Measurements from ENCODE around the gene RDX.

Gene RDX

GRCh38 chr11:110147962-110148709 lies 148.3 kb downstream of the RDX start:
- ChIA-PET CTCF (interaction anchor here (1.0 to 1.2 kb wide), 2 partner anchors 8 to 9 kb away, joined by 3 to 5 read pairs; no protein-coding TSS in a partner anchor), POLR2A (no interaction called here)
- no peak for TF ChIP-seq CTCF (IDR thresholded peaks at IDR 0.05; ENCODE audit: control extremely low read depth, extremely low read depth, low read depth, missing control alignments)
- no peak for DNase-seq (ENCODE audit: extremely low spot score)

GRCh38 chr11:110141812-110142211 lies 154.6 kb downstream of the RDX start:
- CTCF ChIA-PET: interaction anchor here (1.1 to 1.5 kb wide), 3 partner anchors 11 to 23 kb away, joined by 3 to 4 read pairs (median 3); no protein-coding TSS in a partner anchor
- POLR2A ChIA-PET: no interaction called here
- no peak for TF ChIP-seq CTCF (IDR thresholded peaks at IDR 0.05; ENCODE audit: control extremely low read depth, extremely low read depth, low read depth, missing control alignments)
- DNase-seq (ENCODE audit: extremely low spot score): no peak

- CTCF ChIA-PET: interaction anchor here (1.0 to 1.3 kb wide), 2 partner anchors 32 to 36 kb away, joined by 3 to 4 read pairs; no protein-coding TSS in a partner anchor
- POLR2A ChIA-PET: no interaction called here
- TF ChIP-seq CTCF (IDR thresholded peaks at IDR 0.05; ENCODE audit: control extremely low read depth, extremely low read depth, low read depth, missing control alignments): no peak
- no peak for DNase-seq (ENCODE audit: extremely low spot score)
These were observed 162.3 kb downstream of the RDX start for GRCh38 chr11:110134110-110134509.

- ChIA-PET POLR2A (no interaction called here), CTCF (no interaction called here)
- TF ChIP-seq CTCF (IDR thresholded peaks at IDR 0.05; ENCODE audit: control extremely low read depth, extremely low read depth, low read depth, missing control alignments): no peak
- no peak for DNase-seq (ENCODE audit: extremely low spot score)
These were observed 163.3 kb downstream of the RDX start for GRCh38 chr11:110133160-110133559.

GRCh38 chr11:110131386-110132123 lies 164.9 kb downstream of the RDX start:
- TF ChIP-seq CTCF (IDR thresholded peaks at IDR 0.05; ENCODE audit: control extremely low read depth, extremely low read depth, low read depth, missing control alignments): no peak
- DNase-seq (ENCODE audit: extremely low spot score): no peak
- ChIA-PET CTCF (interaction anchor here (0.8 to 1.3 kb wide), 3 partner anchors 11 to 220 kb away, joined by 3 to 4 read pairs (median 3); no protein-coding TSS in a partner anchor), POLR2A (no interaction called here)

- ChIA-PET CTCF (interaction anchor here (0.8 to 1.3 kb wide), 3 partner anchors 10 to 53 kb away, joined by 3 read pairs; no protein-coding TSS in a partner anchor), POLR2A (interaction anchor here (1.1 kb wide), 1 partner anchor 16 kb away, joined by 3 read pairs; no protein-coding TSS in a partner anchor)
- TF ChIP-seq CTCF (IDR thresholded peaks at IDR 0.05; ENCODE audit: control extremely low read depth, extremely low read depth, low read depth, missing control alignments): no peak
- DNase-seq (ENCODE audit: extremely low spot score): no peak
These were observed 165.7 kb downstream of the RDX start for GRCh38 chr11:110130642-110131238.
